HG02588 (cell line): ENCODE data around the gene TBCCD1.

ENCODE experiments used
- ATAC-seq: cut with Tn5 transposase; IDR thresholded peaks from one replicate; pipeline ENCODE4 v1.9.1; 2021; ENCODE audit warnings: mild to moderate bottlenecking, moderate library complexity; ENCODE audit not compliant: unreplicated experiment

Gene TBCCD1, protein sequence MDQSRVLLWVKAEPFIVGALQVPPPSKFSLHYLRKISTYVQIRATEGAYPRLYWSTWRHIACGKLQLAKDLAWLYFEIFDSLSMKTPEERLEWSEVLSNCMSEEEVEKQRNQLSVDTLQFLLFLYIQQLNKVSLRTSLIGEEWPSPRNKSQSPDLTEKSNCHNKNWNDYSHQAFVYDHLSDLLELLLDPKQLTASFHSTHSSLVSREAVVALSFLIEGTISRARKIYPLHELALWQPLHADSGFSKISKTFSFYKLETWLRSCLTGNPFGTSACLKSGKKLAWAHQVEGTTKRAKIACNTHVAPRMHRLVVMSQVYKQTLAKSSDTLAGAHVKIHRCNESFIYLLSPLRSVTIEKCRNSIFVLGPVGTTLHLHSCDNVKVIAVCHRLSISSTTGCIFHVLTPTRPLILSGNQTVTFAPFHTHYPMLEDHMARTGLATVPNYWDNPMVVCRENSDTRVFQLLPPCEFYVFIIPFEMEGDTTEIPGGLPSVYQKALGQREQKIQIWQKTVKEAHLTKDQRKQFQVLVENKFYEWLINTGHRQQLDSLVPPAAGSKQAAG

DNA sequence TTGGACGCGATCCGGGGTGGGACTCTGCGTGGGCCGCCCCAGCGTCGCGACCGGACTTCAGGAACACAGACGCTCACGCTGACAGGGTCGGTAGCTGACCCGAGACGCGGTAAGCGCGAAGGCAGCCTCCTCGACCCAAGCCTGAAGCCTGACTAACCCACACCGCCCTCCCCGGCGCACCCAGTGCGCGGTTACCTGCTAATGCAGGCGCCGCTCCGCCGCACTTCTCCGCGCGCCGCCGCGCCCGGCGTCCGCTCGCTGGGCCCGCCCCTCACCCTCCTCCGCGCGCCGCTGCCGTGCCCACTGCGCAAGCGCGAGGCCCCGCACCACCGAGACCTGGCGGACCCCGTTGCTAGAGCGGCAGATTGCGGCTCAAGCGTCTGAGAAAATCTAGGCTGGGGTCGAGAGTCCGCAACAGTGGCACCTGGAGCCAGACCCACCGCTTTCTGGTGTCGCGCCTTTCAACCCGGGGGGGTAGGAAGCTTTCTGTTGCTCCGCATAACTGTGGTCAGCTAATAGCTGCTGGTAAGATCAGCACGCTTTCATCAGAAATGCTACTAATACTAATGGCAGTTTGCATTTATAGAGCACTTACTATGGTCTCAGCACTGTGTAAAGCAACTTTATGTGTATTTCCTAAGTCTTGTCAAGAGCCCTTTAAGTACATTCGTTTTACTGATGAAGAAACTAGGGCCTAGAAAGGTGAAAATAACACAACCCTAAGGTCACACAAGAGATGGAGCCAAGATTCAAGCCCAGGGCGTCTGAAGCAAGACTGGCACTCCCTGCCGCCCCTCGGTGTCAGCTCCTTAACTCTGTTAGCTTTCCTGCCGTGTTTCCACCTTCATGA is at the start of gene TBCCD1:
TBCCD1 (minus strand) TSS at position 268 of the 850 bp plus-strand sequence. CDS start 3,010 bp downstream, outside the sequence.
- ATAC-seq = peak; percentile 46

GRCh38 chr3:186616299-186616617 is 49.1 kb upstream of the TBCCD1 start:
- no peak for ATAC-seq

GRCh38 chr3:186614597-186615483 is 47.7 kb upstream of the TBCCD1 start:
- no peak for ATAC-seq

GRCh38 chr3:186614266-186614596 is 47.1 kb upstream of the TBCCD1 start:
- no peak for ATAC-seq

DNA sequence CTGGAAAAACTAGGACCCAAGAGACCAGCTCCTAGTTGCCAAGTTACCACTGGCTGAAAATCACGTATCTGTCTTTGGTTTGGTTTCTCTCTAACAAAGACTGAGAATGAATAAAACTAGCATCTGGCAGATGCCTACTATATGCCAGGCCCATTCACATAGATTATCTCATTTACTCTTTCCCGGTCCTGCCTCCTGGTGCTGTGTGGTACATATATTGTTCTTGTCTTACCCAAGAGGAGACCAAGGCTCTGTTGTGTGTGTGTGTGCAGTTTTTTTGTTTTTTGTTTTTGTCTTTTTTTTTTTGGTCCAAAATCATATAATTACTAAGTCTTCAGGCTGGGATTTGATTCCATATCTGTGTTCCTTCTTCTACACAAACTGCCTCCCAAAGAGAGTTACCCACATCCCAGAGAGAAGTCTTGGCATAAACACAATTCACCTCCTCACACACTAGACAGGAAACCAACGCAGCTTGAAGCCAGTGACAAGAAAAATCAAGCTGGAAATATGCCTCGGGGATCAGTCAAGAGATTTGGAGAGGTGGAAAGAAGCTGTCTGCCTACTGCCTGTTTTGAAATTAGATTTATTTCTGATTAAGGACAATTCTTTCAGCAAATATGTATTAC is 46.6 kb upstream of the TBCCD1 start:
- ATAC-seq = no peak

GRCh38 chr3:186612721-186613636 is 45.8 kb upstream of the TBCCD1 start, which contains the start of gene AHSG:
TSS of gene AHSG (plus strand) at chr3:186613060. CDS start at chr3:186613142, 82 bp downstream.
- no peak for ATAC-seq

DNA sequence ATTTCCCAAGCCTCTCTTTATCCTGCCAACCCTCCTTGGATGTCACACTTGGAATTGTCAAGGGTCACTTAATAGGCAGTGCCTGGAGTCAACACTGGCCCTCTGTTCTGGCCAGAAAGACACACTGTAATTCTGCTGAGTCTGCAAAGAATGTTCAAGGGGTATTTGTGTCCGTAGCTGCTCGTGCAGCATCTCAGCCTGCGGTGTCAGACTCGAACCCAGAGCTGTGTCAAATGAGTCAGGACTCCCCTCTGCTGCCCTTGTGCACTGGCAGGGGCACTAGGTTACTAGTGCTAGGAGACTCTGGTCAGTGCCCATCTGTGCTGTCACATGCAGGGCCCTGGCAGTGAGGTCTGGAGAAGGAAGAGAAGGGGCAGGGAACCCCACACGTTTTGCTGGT is 44.9 kb upstream of the TBCCD1 start:
- no peak for ATAC-seq

DNA sequence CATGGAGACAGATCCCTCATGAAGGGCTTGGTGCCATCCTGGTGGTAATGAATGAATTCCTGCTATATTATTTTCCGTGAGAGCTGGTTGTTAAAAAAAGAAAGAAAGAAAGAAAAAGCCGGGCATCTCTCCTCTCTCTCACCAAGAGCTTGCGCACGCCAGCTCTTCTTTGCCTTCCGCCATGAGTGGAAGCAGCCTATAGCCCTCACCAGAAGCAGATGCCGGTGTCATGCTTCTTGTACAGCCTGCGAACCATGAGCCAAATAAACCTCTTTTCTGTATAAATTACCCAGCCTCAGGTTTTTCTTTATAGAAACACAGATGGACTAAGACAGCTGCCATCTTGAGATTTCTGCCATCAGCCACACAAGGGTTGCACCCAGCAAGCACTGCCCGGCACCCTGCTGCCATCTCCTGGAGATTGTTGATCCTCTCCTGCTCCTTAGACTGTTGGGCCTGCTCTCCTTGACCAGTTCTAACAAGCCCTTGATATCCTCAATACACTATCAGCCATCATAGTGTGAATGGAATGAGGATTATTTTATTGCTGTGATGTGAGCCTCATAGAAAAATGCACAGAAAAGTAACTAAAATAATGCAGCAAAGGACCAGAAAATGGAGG is 42.2 kb upstream of the TBCCD1 start:
- ATAC-seq = no peak

GRCh38 chr3:186608624-186609215 is 41.6 kb upstream of the TBCCD1 start:
- ATAC-seq = no peak

DNA sequence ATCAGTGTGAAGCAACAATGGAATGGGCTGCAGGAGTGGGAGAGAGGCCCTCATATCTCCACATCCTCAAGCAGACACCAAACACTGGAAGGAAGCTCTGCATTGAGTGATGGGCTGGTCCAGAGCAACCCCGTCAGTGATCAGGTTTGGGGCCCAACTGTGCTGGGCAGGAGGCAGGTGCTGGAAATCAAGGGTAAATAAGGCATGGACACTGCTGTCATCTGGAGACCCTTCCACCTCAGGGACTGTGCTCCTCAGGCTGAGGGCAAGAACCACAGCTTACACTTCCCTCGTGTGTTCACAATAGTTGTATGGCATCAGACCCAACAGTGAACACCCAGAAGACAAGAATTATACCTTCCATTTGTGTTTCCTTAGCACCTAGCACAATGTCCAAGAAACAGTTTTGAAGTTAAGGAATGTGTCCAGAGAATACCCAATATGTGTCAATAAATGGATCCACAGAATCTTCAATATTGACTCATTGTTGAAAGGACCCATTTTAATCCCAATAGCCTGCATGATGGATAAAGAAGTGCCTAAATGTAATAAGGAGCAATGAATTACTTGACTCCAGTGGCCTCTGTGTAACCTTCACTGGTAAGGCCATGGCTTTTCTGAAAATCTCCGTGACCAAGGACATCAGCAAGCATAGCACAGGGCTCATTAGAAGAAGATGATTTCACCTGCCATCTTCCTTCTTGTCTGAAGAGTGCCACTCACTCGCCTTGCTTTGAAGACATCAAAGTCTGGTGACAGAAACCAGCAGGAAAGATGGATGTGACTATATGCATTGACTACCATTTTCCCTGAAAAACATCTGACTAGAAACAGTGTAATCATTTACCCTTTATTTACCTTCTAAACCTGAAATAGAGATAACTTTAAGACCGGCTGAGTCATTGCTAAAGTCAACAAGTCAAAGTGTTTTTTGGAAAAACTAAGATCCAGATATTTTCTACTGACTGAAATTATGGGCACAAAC is 38.7 kb upstream of the TBCCD1 start:
- ATAC-seq = no peak

- ATAC-seq = no peak
Observed at GRCh38 chr3:186605078-186605477, 37.9 kb upstream of the TBCCD1 start.

DNA sequence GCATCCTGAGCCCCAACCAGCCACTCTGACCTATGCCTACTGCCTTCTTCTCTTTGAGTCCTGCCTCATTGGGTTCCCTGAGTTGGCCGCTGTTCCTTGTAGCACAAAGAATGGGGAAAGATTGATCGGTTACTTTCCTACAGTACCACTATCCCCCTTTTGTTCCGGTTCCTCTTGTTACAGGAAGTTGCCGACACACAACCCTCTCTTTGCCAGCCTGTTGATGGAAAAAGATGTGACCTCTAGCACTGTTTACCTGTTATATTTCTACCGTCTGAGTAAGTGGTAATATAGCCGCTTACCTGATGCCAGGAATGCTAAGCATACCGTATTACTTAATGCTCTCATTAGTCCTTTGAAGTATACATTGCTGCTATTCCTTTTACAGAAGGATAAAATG is 36.0 kb upstream of the TBCCD1 start:
- no peak for ATAC-seq

GRCh38 chr3:186600896-186601295 is 33.8 kb upstream of the TBCCD1 start:
- ATAC-seq = no peak

DNA sequence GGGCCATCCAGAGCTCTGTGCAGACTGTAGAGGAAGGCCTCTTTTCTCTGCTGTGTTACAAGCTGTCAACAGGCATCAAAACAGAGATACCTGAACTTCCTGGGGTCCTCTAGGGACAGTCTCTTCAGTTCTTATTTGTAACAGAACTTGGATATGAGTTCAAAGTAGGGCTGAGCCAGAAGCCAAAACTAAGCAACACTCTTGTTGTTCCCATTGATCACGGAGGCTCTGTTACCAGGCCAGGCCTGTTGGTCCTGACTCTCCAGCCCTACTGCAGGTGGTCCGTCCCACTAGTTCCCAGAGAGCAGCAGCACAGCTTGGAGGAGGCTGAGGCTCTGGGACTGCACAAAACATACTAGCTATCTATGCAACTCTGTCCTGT is 32.6 kb upstream of the TBCCD1 start:
- no peak for ATAC-seq

- no peak for ATAC-seq
Observed at GRCh38 chr3:186599142-186599784, 32.1 kb upstream of the TBCCD1 start.

- no peak for ATAC-seq
Observed at GRCh38 chr3:186598794-186599141, 31.6 kb upstream of the TBCCD1 start.
